ENCODE data around the gene DDX20. TPM values are rescaled to one million over a fixed set of nuclear protein-coding genes. Genes with fewer than 3 reads are reported as not detected.

The DDX20 gene
- polyA plus RNA-seq, 1 of the 3 experiments (the other 2 are of a cell fraction): 3.8 TPM

GRCh38 chr1:111750856-111751255 lies 4.8 kb upstream of the DDX20 start (continued):
- TF ChIP-seq RFX5 (IDR thresholded peaks at IDR 0.05; ENCODE audit: low read length): no peak
- no peak for TF ChIP-seq JUND (IDR thresholded peaks at IDR 0.05)
- TF ChIP-seq CHD2 (IDR thresholded peaks at IDR 0.05; ENCODE audit: low read length, partially characterized antibody): no peak
- no peak for TF ChIP-seq RXRA (IDR thresholded peaks at IDR 0.05; ENCODE audit: borderline replicate concordance, low read depth)
- TF ChIP-seq POLR2AphosphoS5 (IDR thresholded peaks at IDR 0.05; ENCODE audit: low read depth, low read length): no peak

DNA sequence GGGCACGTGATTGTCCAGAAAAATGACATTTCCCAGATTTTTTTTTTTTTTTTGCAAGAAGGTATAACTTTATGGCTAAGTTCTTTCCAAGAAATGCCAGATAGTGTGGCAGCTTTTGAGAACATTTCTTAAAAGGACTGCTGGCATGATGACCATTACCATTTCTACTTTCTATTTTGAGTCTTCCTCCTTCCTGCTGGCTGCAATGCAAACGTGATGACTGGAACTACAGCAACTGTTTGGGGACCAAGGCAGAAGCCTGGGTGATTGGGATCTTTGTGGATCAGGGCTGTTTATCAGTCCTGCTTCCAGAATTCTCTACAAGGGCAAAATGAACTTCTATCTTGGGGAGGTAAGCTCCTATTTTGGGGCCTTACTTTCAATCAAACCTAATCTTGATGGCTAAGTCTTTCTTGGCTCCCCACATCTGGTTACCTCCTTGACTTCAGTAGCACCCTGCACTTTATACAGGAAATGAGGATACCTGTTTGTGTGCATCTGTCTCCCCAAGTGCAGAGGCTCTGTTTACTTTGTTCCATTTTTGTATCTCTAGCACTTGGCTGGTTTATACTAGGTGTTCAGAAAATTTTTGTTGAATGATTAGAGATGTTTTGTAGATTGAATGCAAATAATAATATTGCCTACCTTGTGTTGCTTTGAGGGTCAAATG lies 3.7 kb upstream of the DDX20 start:
- no peaks in the 10 kb centered on the region for H3K9me3 ChIP-seq
- no peaks in the 10 kb centered on the region for H3K36me3 ChIP-seq (replicated peaks in 1 of 2; ENCODE audit: control insufficient read depth in 1 of 2, insufficient read depth in 2 of 2, low read length in 1 of 2)
- WGBS (ENCODE audit: low lambda C conversion rate): 60% methylated on average over 2 of the region's 2 CpGs
- DNase-seq: no peak
- peaks cover 9% of the 10 kb centered on the region for H3F3A ChIP-seq (replicated peaks; ENCODE audit: insufficient read depth)
- ChIA-PET CTCF (interaction anchor here (8.3 kb wide), 1 partner anchor 39 kb away, joined by 72 read pairs; no protein-coding TSS in a partner anchor), POLR2A (interaction anchor here (3.7 kb wide), 1 partner anchor 13 kb away, joined by 19 read pairs; the partner anchor contains the start of gene INKA2)
- H2AFZ ChIP-seq (ENCODE audit: low read depth): no peak overlapping the region
- H3K27ac ChIP-seq (ENCODE audit: low read depth in 2 of 2, low read length in 1 of 2): no peak overlapping the region
- peaks cover 7 to 22% of the 10 kb centered on the region in 2 experiments; a peak in 3 of 4 replicates for H3K4me1 ChIP-seq (ENCODE audit: control insufficient read depth in 1 of 2, insufficient read depth in 2 of 2, low read depth in 1 of 2, low read length in 1 of 2)
- H3K9ac ChIP-seq: no peak overlapping the region
- TF ChIP-seq POLR2AphosphoS5 (IDR thresholded peaks at IDR 0.05; ENCODE audit: low read depth, low read length) (no peak), EZH2phosphoT487 (IDR thresholded peaks at IDR 0.05; ENCODE audit: borderline replicate concordance, low read depth) (no peak), YY1 (IDR thresholded peaks at IDR 0.05; ENCODE audit: low read depth) (no peak), RFX5 (IDR thresholded peaks at IDR 0.05; ENCODE audit: low read length) (no peak), RAD21 (IDR thresholded peaks at IDR 0.05; ENCODE audit: low read length) (no peak), TAF1 (IDR thresholded peaks at IDR 0.05; ENCODE audit: borderline replicate concordance, low read depth, low read length) (no peak), GATA2 (CRISPR knock-in tag; IDR thresholded peaks at IDR 0.05) (no peak), SIN3A (IDR thresholded peaks at IDR 0.05; ENCODE audit: borderline replicate concordance, low read depth, low read length) (no peak)
- TF ChIP-seq, protein P1, sequence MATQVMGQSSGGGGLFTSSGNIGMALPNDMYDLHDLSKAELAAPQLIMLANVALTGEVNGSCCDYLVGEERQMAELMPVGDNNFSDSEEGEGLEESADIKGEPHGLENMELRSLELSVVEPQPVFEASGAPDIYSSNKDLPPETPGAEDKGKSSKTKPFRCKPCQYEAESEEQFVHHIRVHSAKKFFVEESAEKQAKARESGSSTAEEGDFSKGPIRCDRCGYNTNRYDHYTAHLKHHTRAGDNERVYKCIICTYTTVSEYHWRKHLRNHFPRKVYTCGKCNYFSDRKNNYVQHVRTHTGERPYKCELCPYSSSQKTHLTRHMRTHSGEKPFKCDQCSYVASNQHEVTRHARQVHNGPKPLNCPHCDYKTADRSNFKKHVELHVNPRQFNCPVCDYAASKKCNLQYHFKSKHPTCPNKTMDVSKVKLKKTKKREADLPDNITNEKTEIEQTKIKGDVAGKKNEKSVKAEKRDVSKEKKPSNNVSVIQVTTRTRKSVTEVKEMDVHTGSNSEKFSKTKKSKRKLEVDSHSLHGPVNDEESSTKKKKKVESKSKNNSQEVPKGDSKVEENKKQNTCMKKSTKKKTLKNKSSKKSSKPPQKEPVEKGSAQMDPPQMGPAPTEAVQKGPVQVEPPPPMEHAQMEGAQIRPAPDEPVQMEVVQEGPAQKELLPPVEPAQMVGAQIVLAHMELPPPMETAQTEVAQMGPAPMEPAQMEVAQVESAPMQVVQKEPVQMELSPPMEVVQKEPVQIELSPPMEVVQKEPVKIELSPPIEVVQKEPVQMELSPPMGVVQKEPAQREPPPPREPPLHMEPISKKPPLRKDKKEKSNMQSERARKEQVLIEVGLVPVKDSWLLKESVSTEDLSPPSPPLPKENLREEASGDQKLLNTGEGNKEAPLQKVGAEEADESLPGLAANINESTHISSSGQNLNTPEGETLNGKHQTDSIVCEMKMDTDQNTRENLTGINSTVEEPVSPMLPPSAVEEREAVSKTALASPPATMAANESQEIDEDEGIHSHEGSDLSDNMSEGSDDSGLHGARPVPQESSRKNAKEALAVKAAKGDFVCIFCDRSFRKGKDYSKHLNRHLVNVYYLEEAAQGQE (IDR thresholded peaks at IDR 0.05; ENCODE audit: low read depth, low read length): no peak
- TF ChIP-seq, protein P2, sequence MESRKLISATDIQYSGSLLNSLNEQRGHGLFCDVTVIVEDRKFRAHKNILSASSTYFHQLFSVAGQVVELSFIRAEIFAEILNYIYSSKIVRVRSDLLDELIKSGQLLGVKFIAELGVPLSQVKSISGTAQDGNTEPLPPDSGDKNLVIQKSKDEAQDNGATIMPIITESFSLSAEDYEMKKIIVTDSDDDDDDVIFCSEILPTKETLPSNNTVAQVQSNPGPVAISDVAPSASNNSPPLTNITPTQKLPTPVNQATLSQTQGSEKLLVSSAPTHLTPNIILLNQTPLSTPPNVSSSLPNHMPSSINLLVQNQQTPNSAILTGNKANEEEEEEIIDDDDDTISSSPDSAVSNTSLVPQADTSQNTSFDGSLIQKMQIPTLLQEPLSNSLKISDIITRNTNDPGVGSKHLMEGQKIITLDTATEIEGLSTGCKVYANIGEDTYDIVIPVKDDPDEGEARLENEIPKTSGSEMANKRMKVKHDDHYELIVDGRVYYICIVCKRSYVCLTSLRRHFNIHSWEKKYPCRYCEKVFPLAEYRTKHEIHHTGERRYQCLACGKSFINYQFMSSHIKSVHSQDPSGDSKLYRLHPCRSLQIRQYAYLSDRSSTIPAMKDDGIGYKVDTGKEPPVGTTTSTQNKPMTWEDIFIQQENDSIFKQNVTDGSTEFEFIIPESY (IDR thresholded peaks at IDR 0.05; ENCODE audit: borderline replicate concordance, low read depth): no peak
- no peak overlapping the region for H3K4me2 ChIP-seq
- no peaks in the 10 kb centered on the region for H3K27me3 ChIP-seq (ENCODE audit: insufficient read depth)
- H3K79me2 ChIP-seq (ENCODE audit: insufficient read depth): peaks cover 13% of the 10 kb centered on the region
- no peaks in the 10 kb centered on the region for H3K9me2 ChIP-seq
- no peak overlapping the region for H3K4me3 ChIP-seq (ENCODE audit: low read depth in 2 of 2, low read length in 1 of 2)
- no peaks in the 10 kb centered on the region for H4K20me1 ChIP-seq (ENCODE audit: insufficient read depth)

Measured in SK-N-SH (cell line).